A549 (cell line): ENCODE data around the gene SLC2A4RG.

Experiments used
- POLR2A ChIP-seq: IDR thresholded peaks from 2 replicates; pipeline ENCODE4 v1.6.1; 2012; ENCODE audit warnings: mild to moderate bottlenecking, low read length
- RNF2 ChIP-seq: fragments of 200-600 bp; sonication (generic); IDR thresholded peaks from 2 replicates; pipeline ENCODE4 v1.6.1; 2016; ENCODE audit warnings: low read depth, mild to moderate bottlenecking, antibody characterized with exemption, moderate library complexity, borderline replicate concordance
- SREBF2 ChIP-seq: fragments of 450-650 bp; IDR thresholded peaks from 2 replicates; pipeline ENCODE4 v1.6.1; 2014; ENCODE audit warnings: mild to moderate bottlenecking, moderate library complexity
- TF ChIP-seq, protein P1 (sequence below): fragments of >200 bp; sonication (Bioruptor Twin); formaldehyde crosslinking; IDR thresholded peaks from 3 replicates; pipeline ENCODE4 v1.5.1; 2016

DNA sequence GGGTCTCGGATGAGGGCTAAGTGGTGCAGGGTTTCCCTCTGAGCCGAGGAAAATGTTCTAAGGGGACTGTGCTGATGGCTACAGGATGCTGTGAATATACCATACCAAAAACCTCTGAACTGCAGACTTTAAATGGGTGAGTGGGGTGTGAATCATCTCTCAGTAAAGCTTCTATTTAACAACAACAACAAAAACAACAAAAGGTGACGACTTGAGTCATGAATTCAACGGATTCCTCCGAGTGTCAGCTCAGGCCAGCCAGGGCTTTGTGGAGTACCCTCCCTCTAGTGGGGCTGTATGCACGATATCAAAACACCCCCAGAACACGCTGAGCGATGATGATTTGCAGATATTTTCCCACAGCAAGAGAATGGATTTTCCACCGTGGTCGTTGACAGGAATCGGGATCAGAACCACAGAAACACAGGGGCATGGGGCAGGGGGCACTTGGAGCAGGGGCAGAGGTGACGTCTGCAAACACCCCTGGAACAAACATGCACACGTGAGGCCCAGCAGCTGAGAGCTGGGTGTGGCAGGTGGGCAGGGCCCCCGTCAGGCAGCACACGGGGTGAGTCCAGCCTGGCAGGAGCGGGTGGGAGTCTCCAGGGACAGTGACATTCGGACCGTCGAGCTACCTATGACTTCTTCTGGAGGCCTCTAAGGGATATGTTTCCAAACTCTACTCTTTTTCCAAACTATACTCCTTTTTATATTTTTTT is 38.6 kb downstream of the SLC2A4RG start:
- TF ChIP-seq RNF2 (no peak), SREBF2 (no peak), POLR2A (no peak)
- TF ChIP-seq, protein P1, sequence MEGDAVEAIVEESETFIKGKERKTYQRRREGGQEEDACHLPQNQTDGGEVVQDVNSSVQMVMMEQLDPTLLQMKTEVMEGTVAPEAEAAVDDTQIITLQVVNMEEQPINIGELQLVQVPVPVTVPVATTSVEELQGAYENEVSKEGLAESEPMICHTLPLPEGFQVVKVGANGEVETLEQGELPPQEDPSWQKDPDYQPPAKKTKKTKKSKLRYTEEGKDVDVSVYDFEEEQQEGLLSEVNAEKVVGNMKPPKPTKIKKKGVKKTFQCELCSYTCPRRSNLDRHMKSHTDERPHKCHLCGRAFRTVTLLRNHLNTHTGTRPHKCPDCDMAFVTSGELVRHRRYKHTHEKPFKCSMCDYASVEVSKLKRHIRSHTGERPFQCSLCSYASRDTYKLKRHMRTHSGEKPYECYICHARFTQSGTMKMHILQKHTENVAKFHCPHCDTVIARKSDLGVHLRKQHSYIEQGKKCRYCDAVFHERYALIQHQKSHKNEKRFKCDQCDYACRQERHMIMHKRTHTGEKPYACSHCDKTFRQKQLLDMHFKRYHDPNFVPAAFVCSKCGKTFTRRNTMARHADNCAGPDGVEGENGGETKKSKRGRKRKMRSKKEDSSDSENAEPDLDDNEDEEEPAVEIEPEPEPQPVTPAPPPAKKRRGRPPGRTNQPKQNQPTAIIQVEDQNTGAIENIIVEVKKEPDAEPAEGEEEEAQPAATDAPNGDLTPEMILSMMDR = no peak
